Coronary artery (tissue), 2 donors: Measurements from ENCODE around the gene KCNH6.

ENCODE experiments used
- DNase-seq: peaks from one replicate; pipeline ENCODE4 v3.0.0-alpha.2; 2017; ENCODE audit warnings: low spot score
- H3K27ac ChIP-seq, 2 donors: fragments of 200-600 bp; sonication (generic); one replicate each; pipeline ENCODE4 v1.5.1; 2016 to 2019
- H3K4me3 ChIP-seq: fragments of 200-600 bp; sonication (generic); 2 replicates; pipeline ENCODE4 v1.5.1; 2016; ENCODE audit warnings: mild to moderate bottlenecking, moderate library complexity
- TF ChIP-seq, protein P1 (sequence below): fragments of 200-600 bp; sonication (generic); IDR thresholded peaks from one replicate; pipeline ENCODE4 v1.5.1; 2019; ENCODE audit warnings: antibody characterized with exemption

The KCNH6 gene

DNA sequence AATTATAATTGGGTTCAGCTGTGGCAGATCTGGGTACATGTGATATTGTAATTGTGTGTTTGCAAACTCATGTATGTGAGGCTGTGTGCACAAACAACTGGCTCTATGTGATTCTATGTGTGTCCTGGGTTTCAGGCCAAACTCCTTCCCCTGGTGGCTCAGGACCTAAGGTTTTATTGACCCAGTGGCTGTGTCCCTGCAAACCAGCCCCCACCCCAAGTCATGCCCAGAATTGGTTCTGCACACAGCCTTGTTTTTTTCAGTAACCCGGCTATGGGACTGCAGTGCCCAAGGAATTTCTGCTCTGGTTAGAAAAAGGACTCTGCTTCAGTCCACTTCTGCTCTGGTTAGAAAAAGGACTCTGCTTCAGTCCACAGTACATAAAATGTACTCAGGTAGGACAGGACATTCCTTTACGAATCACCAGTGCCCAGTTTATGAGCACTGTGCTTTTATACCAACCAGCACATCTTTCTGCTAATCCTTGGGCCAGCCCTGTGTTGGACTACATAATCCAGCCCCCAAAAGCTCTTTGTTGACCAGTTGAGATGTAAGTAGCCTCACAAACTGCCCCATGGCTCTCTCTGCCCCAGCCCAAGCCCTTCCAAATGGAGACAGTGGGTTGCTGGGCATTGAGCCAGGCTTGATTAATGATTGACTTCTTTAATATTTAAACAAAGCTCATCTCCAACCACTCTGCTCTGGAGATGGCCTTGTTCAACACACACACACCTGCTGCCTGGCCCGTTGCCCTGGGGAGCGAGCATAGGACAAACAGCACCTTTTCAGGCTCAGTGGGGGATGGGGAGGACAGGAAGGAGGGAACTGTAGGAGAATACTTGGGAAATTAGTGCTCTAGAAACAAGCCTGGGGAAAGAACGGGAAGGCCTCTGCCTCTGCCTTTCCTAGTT is 2.9 kb upstream of the KCNH6 start:
- no peak overlapping the region for H3K4me3 ChIP-seq
- H3K27ac ChIP-seq, result no peak overlapping the region
- no peak for DNase-seq
- TF ChIP-seq, protein P1, sequence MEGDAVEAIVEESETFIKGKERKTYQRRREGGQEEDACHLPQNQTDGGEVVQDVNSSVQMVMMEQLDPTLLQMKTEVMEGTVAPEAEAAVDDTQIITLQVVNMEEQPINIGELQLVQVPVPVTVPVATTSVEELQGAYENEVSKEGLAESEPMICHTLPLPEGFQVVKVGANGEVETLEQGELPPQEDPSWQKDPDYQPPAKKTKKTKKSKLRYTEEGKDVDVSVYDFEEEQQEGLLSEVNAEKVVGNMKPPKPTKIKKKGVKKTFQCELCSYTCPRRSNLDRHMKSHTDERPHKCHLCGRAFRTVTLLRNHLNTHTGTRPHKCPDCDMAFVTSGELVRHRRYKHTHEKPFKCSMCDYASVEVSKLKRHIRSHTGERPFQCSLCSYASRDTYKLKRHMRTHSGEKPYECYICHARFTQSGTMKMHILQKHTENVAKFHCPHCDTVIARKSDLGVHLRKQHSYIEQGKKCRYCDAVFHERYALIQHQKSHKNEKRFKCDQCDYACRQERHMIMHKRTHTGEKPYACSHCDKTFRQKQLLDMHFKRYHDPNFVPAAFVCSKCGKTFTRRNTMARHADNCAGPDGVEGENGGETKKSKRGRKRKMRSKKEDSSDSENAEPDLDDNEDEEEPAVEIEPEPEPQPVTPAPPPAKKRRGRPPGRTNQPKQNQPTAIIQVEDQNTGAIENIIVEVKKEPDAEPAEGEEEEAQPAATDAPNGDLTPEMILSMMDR, result no peak

DNA sequence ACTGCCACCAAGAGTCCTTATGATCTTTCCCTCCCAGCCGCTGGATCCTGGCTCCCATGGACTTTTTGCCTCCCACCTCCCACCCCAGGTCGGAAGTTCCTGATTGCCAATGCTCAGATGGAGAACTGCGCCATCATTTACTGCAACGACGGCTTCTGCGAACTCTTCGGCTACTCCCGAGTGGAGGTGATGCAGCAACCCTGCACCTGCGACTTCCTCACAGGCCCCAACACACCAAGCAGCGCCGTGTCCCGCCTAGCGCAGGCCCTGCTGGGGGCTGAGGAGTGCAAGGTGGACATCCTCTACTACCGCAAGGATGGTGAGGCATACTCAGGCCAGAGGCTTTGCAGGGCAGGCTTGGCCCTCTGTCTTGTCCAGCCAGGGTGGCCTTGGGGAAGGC is 893 bp downstream of the KCNH6 start:
- TF ChIP-seq, protein P1, result no peak

DNA sequence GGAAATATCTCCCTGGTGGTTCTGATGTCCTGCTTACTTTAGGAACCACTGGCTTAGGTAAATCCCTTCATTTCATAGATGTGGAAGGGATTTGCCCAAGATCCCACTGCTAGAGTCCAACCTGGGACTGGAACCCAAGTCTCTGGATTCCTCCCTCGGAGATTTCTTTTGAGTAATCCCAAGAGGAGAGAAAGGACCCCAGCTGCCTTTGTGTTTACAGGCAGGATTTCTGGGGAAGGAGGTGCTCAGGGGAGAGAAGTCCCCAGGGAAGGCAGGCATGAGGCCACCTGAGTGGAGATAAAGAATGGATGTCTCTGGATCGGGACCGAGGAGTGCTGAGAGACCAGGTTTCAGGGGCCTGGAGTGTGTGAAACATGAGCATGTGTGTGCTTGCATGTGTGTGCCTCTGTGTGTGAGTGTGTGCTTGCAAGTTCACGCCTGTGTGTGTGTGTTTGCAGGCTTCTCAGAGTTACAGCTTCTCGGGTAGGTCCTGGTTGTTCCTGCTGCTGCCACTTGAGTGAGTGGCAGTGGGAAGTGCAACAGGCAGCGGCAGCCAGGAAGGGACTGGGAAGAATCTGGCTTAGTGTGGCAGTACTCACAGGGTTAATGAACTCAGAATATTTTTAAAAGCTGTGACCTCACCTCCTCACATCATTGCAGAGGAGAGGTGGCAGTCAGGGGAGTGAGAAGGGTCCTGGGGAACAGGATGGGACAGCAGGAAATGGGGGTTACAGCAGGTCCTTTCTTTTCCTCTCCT is 2.2 kb downstream of the KCNH6 start:
- DNase-seq, result no peak
- H3K27ac ChIP-seq, result no peak overlapping the region
- H3K4me3 ChIP-seq, result no peak overlapping the region
- TF ChIP-seq, protein P1, result no peak

More for the DNA sequence above, 893 bp downstream of the KCNH6 start:
- no peak overlapping the region for H3K27ac ChIP-seq
- no peak for DNase-seq
- H3K4me3 ChIP-seq, result no peak overlapping the region

DNA sequence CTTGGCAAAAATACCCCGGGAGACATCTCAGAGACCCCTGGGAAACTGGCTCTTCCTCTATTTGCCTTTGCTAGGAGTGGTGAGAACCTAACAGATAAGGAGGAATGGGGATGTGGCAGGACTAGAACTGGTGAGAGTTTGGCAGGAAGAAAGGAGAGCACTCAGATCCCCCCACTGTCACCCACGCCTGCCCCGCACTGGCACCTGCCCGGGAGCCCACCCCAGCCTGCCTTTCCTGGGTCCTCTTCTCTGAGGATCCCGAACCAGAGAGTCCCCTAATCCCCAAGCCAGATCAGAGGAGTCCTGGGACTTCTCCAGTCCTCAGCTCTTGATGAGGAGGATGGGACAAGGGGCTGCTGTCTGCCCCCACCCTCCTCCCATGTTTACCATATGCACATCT is 3.7 kb downstream of the KCNH6 start:
- no peak overlapping the region for H3K27ac ChIP-seq
- TF ChIP-seq, protein P1, result no peak
- no peak for DNase-seq
- H3K4me3 ChIP-seq, result no peak overlapping the region

DNA sequence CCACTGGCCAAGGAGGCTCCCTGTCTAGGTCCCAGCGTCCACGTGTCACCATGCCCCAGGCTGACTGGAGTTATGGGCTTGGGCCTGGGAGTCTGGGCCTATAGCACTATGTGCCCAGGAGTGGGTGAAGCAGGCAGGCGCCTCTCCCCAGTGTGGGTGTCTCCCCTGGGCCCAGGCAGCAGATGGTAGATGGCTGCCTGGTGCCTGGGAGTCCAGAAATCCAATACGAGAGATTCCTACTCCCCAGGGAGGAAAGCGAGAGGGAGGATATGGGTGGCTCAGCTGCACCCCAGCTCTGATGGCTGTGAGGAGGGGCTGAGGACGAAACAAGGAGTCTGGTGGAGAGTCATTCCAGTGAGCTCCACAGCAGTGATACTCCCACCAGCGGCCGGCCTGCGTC is 5.0 kb downstream of the KCNH6 start:
- TF ChIP-seq, protein P1, result no peak
- H3K4me3 ChIP-seq, result no peak overlapping the region
- H3K27ac ChIP-seq, result no peak overlapping the region
- no peak for DNase-seq

DNA sequence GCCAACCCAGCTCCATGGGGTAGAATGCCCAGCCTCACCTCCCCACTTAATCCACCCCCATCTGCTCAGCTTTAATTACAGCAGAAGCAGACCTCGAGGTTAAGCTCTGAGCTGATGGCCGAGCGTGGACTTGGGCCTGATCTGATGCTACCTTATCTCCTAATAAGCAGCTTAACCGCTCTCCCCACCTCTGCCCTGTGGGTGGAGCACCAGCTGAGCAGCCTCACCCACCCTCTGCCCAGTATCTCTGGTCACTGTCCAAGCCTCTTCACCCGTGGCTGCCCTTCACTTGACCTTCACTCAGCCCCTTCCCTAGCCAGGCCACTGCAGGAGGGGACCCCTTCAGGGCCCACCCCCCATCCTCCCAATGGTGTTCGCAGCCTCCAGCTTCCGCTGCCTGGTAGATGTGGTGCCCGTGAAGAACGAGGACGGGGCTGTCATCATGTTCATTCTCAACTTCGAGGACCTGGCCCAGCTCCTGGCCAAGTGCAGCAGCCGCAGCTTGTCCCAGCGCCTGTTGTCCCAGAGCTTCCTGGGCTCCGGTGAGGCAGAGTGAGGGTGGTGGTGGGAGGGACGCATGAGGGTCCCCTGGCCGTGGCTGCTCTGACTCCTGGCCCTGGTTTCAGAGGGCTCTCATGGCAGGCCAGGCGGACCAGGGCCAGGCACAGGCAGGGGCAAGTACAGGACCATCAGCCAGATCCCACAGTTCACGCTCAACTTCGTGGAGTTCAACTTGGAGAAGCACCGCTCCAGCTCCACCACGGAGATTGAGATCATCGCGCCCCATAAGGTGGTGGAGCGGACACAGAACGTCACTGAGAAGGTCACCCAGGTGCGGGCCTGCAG is 6.8 kb downstream of the KCNH6 start:
- DNase-seq, result no peak
- TF ChIP-seq, protein P1, result no peak
- Histone ChIP-seq H3K4me3 (no peak overlapping the region), H3K27ac (no peak overlapping the region)
